Measurements from ENCODE around the gene AKAP1. TPM values are rescaled to one million over a fixed set of nuclear protein-coding genes. Genes with fewer than 3 reads are reported as not detected.

The AKAP1 gene
- polyA plus RNA-seq, 2 of the 4 experiments (the other 2 are of a cell fraction) = 45.8 to 48.0 TPM

GRCh38 chr17:57136355-57136754 is 51.3 kb downstream of the AKAP1 start:
- Histone ChIP-seq H3K9me3 (no peaks in the 10 kb centered on the region), H3K27ac (no peak overlapping the region), H3K4me3 (no peak overlapping the region), H3K4me1 (no peaks in the 10 kb centered on the region), H3K4me2 (no peak overlapping the region)
- ATAC-seq = no peak
- ChIA-PET CTCF (interaction anchor here (1.5 to 5.4 kb wide), 3 partner anchors 14 to 697 kb away, joined by 4 to 30 read pairs (median 6); no protein-coding TSS in a partner anchor), POLR2A (no interaction called here)
- 86% methylated on average over 13 of the region's 13 CpGs for WGBS (ENCODE audit: missing lambda C conversion rate)
- DNase-seq (ENCODE audit: low read depth in 1 of 2, low spot score in 1 of 2) = no peak
- TF ChIP-seq ZFP36 (IDR thresholded peaks at IDR 0.05; ENCODE audit: borderline replicate concordance, partially characterized antibody) = no peak
- no peak for TF ChIP-seq CTCF (IDR thresholded peaks at IDR 0.05)
- no peak for TF ChIP-seq NR3C1 (IDR thresholded peaks at IDR 0.05)
- TF ChIP-seq RFX5 (IDR thresholded peaks at IDR 0.05) = no peak
- TF ChIP-seq RARB (CRISPR knock-in tag; IDR thresholded peaks at IDR 0.05) = no peak
- no peak for TF ChIP-seq GATA3 (IDR thresholded peaks at IDR 0.05; ENCODE audit: borderline replicate concordance)
- no peak for TF ChIP-seq CHD2 (IDR thresholded peaks at IDR 0.05; ENCODE audit: low read length, partially characterized antibody)
- no peak for TF ChIP-seq EHMT2 (IDR thresholded peaks at IDR 0.05; ENCODE audit: low read depth)
- no peak for TF ChIP-seq KDM5A (IDR thresholded peaks at IDR 0.05)
- no peak for TF ChIP-seq ATOH8 (CRISPR knock-in tag; IDR thresholded peaks at IDR 0.05; ENCODE audit: low read depth)
- TF ChIP-seq SMC3 (IDR thresholded peaks at IDR 0.05) = no peak
- TF ChIP-seq, protein P1, sequence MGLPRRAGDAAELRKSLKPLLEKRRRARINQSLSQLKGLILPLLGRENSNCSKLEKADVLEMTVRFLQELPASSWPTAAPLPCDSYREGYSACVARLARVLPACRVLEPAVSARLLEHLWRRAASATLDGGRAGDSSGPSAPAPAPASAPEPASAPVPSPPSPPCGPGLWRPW (IDR thresholded peaks at IDR 0.05) = no peak
- no peak for TF ChIP-seq NPAS2 (CRISPR knock-in tag; IDR thresholded peaks at IDR 0.05; ENCODE audit: borderline replicate concordance)
- no peak for TF ChIP-seq RAD21 (conservative IDR thresholded peaks at IDR 0.05 in 1 of 2, IDR thresholded peaks at IDR 0.05 in 1 of 2)
- TF ChIP-seq JUN (IDR thresholded peaks at IDR 0.05) = no peak
- no peak for TF ChIP-seq FOSB (CRISPR knock-in tag; IDR thresholded peaks at IDR 0.05)
- TF ChIP-seq NFE2L2 (conservative IDR thresholded peaks at IDR 0.05; ENCODE audit: low read length) = no peak
- FAIRE-seq = no peak

GRCh38 chr17:57138030-57138911 is 53.2 kb downstream of the AKAP1 start:
- FAIRE-seq (no peak), DNase-seq (ENCODE audit: low read depth in 1 of 2, low spot score in 1 of 2) (no peak), ATAC-seq (peak; percentile 30 to 64; a peak in 5 of 6 replicates)
- H3K4me1 ChIP-seq = no peaks in the 10 kb centered on the region
- ChIA-PET POLR2A (no interaction called here), CTCF (interaction anchor here (0.9 to 5.4 kb wide), 7 partner anchors 9 to 695 kb away, joined by 3 to 30 read pairs (median 3); no protein-coding TSS in a partner anchor)
- no peak overlapping the region for H3K4me2 ChIP-seq
- no peak overlapping the region for H3K4me3 ChIP-seq
- TF ChIP-seq EP300 (IDR thresholded peaks at IDR 0.05) (no peak), FOSL2 (IDR thresholded peaks at IDR 0.05) (no peak), FOSL2 (CRISPR knock-in tag; IDR thresholded peaks at IDR 0.05) (no peak), EHF (CRISPR knock-in tag; IDR thresholded peaks at IDR 0.05) (no peak), RAD21 (conservative IDR thresholded peaks at IDR 0.05 in 1 of 2, IDR thresholded peaks at IDR 0.05 in 1 of 2) (no peak), MYC (IDR thresholded peaks at IDR 0.05; ENCODE audit: borderline replicate concordance, low read length) (no peak), POLR2AphosphoS2 (conservative IDR thresholded peaks at IDR 0.05; ENCODE audit: low read length) (no peak), CTCF (IDR thresholded peaks at IDR 0.05) (no peak), SMC3 (IDR thresholded peaks at IDR 0.05) (no peak), MAZ (IDR thresholded peaks at IDR 0.05; ENCODE audit: borderline replicate concordance, low read depth, low read length) (no peak), ZNF302 (CRISPR knock-in tag; IDR thresholded peaks at IDR 0.05) (no peak), HOXB5 (CRISPR knock-in tag; IDR thresholded peaks at IDR 0.05) (no peak)
- TF ChIP-seq, protein P1 (IDR thresholded peaks at IDR 0.05) = no peak
- peak overlapping the region in 1 of 2 experiments; percentile 5; a peak in 1 of 6 replicates for H3K27ac ChIP-seq
- no peaks in the 10 kb centered on the region for H3K9me3 ChIP-seq
- WGBS (ENCODE audit: missing lambda C conversion rate) = 74% methylated on average over 15 of the region's 17 CpGs
